PC-3 (cell line): ENCODE results near the gene DNAI4. TPM values are rescaled to one million over a fixed set of nuclear protein-coding genes. Genes with fewer than 3 reads are reported as not detected.

Experiments
- ATAC-seq: fragments of 200-7000 bp; cut with Tn5 transposase; 2 replicates; pipeline ENCODE4 v1.9.1; 2020; ENCODE audit warnings: mild to moderate bottlenecking, moderate library complexity
- BruUV-seq: library from RNA; stranded (reverse); fragments of 400-500 nt; replicated peaks from 2 replicates; lab custom pipeline; 2021; lab: Mats Ljungman, UMichigan
- CTCF ChIA-PET: fragments of 300-600 bp; sonication (Branson Sonifier 250); formaldehyde crosslinking; loops from one replicate; lab custom pipeline; 2022; ENCODE audit warnings: antibody characterized with exemption; lab: Charles Lee
- POLR2A ChIA-PET: fragments of 300-600 bp; sonication (Branson Sonifier 250); formaldehyde crosslinking; loops from one replicate; lab custom pipeline; 2022; ENCODE audit warnings: antibody characterized with exemption; ENCODE audit not compliant: unreplicated experiment; lab: Charles Lee
- DNase-seq: peaks from one replicate; pipeline ENCODE4 v3.0.0-alpha.2; 2015
- H2AFZ ChIP-seq: fragments of 300-600 bp; sonication (generic); 2 replicates; pipeline ENCODE4 v1.6.0; 2016; ENCODE audit warnings: antibody characterized with exemption, low read length
- H3F3A ChIP-seq: fragments of 300-600 bp; sonication (generic); one replicate; pipeline ENCODE4 v1.6.0; 2017; ENCODE audit warnings: antibody characterized with exemption, low read length, control low read depth, mild to moderate bottlenecking; ENCODE audit not compliant: unreplicated experiment
- H3K27ac ChIP-seq: fragments of 300-600 bp; sonication (generic); 2 replicates; pipeline ENCODE4 v1.5.1; 2016; ENCODE audit warnings: mild to moderate bottlenecking, low read length
- H3K27me3 ChIP-seq: fragments of 300-600 bp; sonication (generic); 2 replicates; pipeline ENCODE4 v1.6.1; 2016; ENCODE audit warnings: low read length, mixed read lengths
- H3K36me3 ChIP-seq: fragments of 300-600 bp; sonication (generic); 2 replicates; pipeline ENCODE4 v1.6.1; 2016; ENCODE audit warnings: low read depth, mixed run types, low read length, mixed read lengths
- H3K4me1 ChIP-seq: fragments of 300-600 bp; sonication (generic); 2 replicates; pipeline ENCODE4 v1.5.1; 2016; ENCODE audit warnings: low read length; ENCODE audit not compliant: insufficient read depth
- H3K4me2 ChIP-seq: fragments of 300-600 bp; sonication (generic); 2 replicates; pipeline ENCODE4 v1.6.0; 2016; ENCODE audit warnings: low read length
- H3K4me3 ChIP-seq: fragments of 300-600 bp; sonication (generic); 2 replicates; pipeline ENCODE4 v1.5.1; 2016; ENCODE audit warnings: mild to moderate bottlenecking, low read length, mixed read lengths
- H3K79me2 ChIP-seq: fragments of 300-600 bp; sonication (generic); 2 replicates; pipeline ENCODE4 v1.6.1; 2017; ENCODE audit warnings: low read length, mixed read lengths
- H3K9ac ChIP-seq: fragments of 300-600 bp; sonication (generic); 2 replicates; pipeline ENCODE4 v1.6.0; 2016; ENCODE audit warnings: mild to moderate bottlenecking, low read length
- H3K9me2 ChIP-seq: fragments of 300-600 bp; sonication (generic); replicated peaks from 2 replicates; pipeline ENCODE4 v1.6.1; 2016; ENCODE audit warnings: mixed run types, low read length, mixed read lengths
- H3K9me3 ChIP-seq: fragments of 300-600 bp; sonication (generic); 2 replicates; pipeline ENCODE4 v1.6.1; 2016; ENCODE audit warnings: low read length, mixed read lengths
- H4K20me1 ChIP-seq: fragments of 300-600 bp; sonication (generic); 2 replicates; pipeline ENCODE4 v1.6.1; 2016; ENCODE audit warnings: low read length, mixed read lengths
- CTCF ChIP-seq: fragments of 300-600 bp; sonication (generic); conservative IDR thresholded peaks from 2 replicates; pipeline ENCODE4 v1.5.1; 2017; ENCODE audit warnings: antibody characterized with exemption, low read depth, mild to moderate bottlenecking, low read length
- EZH2 ChIP-seq: fragments of 300-600 bp; sonication (generic); IDR thresholded peaks from one replicate; pipeline ENCODE4 v1.6.1; 2017; ENCODE audit warnings: antibody characterized with exemption, mild to moderate bottlenecking, low read length; ENCODE audit not compliant: unreplicated experiment
- EZH2phosphoT487 ChIP-seq: fragments of 300-600 bp; sonication (generic); IDR thresholded peaks from 2 replicates; pipeline ENCODE4 v1.6.1; 2018; ENCODE audit warnings: mild to moderate bottlenecking, antibody characterized with exemption, low read length, borderline replicate concordance
- intact Hi-C: fragments of 100-400 bp; cut with micrococcal nuclease; formaldehyde crosslinking; loops from 2 replicates; pipeline ENCODE4 v1.9.0; 2023
- total RNA-seq: library from RNA; depleted of rRNA; stranded (reverse); fragments of >200 nt; gene quantifications from 2 replicates; pipeline ENCODE4 v1.2.3, GENCODE V29; 2014

The DNAI4 gene
- total RNA-seq, 1 experiment from 2014 or later: 1.6 TPM

DNA sequence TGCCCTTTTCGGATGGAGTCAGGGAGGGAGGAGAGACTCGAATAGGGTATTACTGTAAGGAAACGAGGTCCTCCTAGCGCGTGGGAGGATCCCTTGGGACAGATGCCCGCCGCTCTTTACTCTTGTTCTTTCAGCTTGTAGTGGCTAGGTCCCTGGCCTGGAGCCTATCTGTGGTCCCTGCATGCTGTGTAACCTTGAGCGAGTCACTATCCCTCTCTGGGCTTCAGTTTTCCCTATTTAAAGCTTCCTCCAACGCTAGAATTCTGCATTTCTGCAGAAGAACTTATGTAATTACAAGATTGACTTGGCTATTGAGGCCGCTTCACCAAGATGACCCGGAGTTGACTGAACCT is 878 bp upstream of the DNAI4 start:
- BruUV-seq: no TSS peak
- POLR2A ChIA-PET: interaction anchor here (0.6 kb wide), 1 partner anchor 213 kb away, joined by 3 read pairs; no protein-coding TSS in a partner anchor
- no peaks in the 10 kb centered on the region for H3K9me3 ChIP-seq
- peak overlapping the region; percentile 58 for H3K27ac ChIP-seq
- CTCF ChIA-PET: interaction anchor here (0.5 kb wide), 1 partner anchor 223 kb away, joined by 3 read pairs; no protein-coding TSS in a partner anchor
- no peaks in the 10 kb centered on the region for H3K9me2 ChIP-seq
- peak overlapping the region; percentile 82 for H2AFZ ChIP-seq
- DNase-seq (no peak), ATAC-seq (peak; percentile 1)
- peaks cover 29% of the 10 kb centered on the region for H3K4me1 ChIP-seq
- peak overlapping the region; percentile 96 for H3K4me2 ChIP-seq
- TF ChIP-seq CTCF (no peak), EZH2phosphoT487 (no peak), EZH2 (no peak)
- H3K9ac ChIP-seq: peak overlapping the region; percentile 70
- peaks cover 51% of the 10 kb centered on the region for H3K79me2 ChIP-seq
- intact Hi-C loops: no loop called here
- no peaks in the 10 kb centered on the region for H3K36me3 ChIP-seq
- no peaks in the 10 kb centered on the region for H3F3A ChIP-seq
- peak overlapping the region; percentile 75 for H3K4me3 ChIP-seq
- no peaks in the 10 kb centered on the region for H4K20me1 ChIP-seq
- H3K27me3 ChIP-seq: no peaks in the 10 kb centered on the region

GRCh38 chr1:66920543-66920942 is 4.1 kb downstream of the DNAI4 start:
- POLR2A ChIA-PET: no interaction called here
- CTCF ChIA-PET: no interaction called here
- H3K4me1 ChIP-seq: 0 out of 2 replicates have a peak, but pooled peaks cover 7% of the 10 kb centered on the region
- no peak overlapping the region for H2AFZ ChIP-seq
- no peak overlapping the region for H3K4me3 ChIP-seq
- H3F3A ChIP-seq: no peaks in the 10 kb centered on the region
- H3K9ac ChIP-seq: no peak overlapping the region
- no peaks in the 10 kb centered on the region for H3K9me2 ChIP-seq
- H4K20me1 ChIP-seq: no peaks in the 10 kb centered on the region
- intact Hi-C loops: no loop called here
- H3K9me3 ChIP-seq: no peaks in the 10 kb centered on the region
- no TSS peak for BruUV-seq
- no peaks in the 10 kb centered on the region for H3K36me3 ChIP-seq
- no peak overlapping the region for H3K27ac ChIP-seq
- H3K27me3 ChIP-seq: no peaks in the 10 kb centered on the region
- ATAC-seq (no peak), DNase-seq (no peak)
- peaks cover 19% of the 10 kb centered on the region for H3K79me2 ChIP-seq
- no peak overlapping the region for H3K4me2 ChIP-seq
- no peak for TF ChIP-seq EZH2
- TF ChIP-seq EZH2phosphoT487: no peak
- no peak for TF ChIP-seq CTCF

DNA sequence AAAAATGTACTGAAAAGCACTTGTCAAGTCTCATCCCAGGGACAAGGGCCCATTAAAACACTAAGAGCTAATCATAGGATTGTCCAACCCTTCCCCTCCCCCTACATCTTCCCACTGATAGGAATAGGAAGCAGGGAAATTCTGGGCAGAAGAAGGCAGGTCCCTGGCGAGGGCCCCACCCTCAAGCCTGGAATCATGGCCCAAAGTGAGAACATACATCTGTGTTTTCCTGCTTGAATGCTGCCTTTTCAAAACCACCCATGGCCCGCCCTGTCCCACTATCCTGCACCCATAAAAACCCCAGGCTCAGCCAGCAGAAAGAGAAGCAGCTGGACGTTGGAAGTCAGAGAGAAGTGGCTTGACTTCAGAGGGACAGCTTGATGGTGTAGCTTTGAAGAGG is 4.8 kb downstream of the DNAI4 start:
- intact Hi-C loops: no loop called here
- H3K27ac ChIP-seq: no peak overlapping the region

More for the DNA sequence above, 4.8 kb downstream of the DNAI4 start:
- H2AFZ ChIP-seq: no peak overlapping the region
- TF ChIP-seq EZH2phosphoT487: no peak
- TF ChIP-seq EZH2: no peak
- TF ChIP-seq CTCF: no peak
- 0 out of 2 replicates have a peak, but pooled peaks cover 7% of the 10 kb centered on the region for H3K4me1 ChIP-seq
- no peaks in the 10 kb centered on the region for H3F3A ChIP-seq
- DNase-seq (no peak), ATAC-seq (no peak)
- ChIA-PET POLR2A (no interaction called here), CTCF (no interaction called here)
- BruUV-seq: no TSS peak
- no peaks in the 10 kb centered on the region for H3K27me3 ChIP-seq
- H3K4me3 ChIP-seq: no peak overlapping the region
- H3K9me3 ChIP-seq: no peaks in the 10 kb centered on the region
- H3K9me2 ChIP-seq: no peaks in the 10 kb centered on the region
- no peak overlapping the region for H3K9ac ChIP-seq
- H3K79me2 ChIP-seq: peaks cover 19% of the 10 kb centered on the region
- no peaks in the 10 kb centered on the region for H3K36me3 ChIP-seq
- no peaks in the 10 kb centered on the region for H4K20me1 ChIP-seq
- no peak overlapping the region for H3K4me2 ChIP-seq
